Measurements from ENCODE around the gene CBFA2T2. TPM values are rescaled to one million over a fixed set of nuclear protein-coding genes. Genes with fewer than 3 reads are reported as not detected.

CBFA2T2 gene
- total RNA-seq, 3 donors from 2014 or later = 28.5 to 37.4 (median 30.3) TPM

DNA sequence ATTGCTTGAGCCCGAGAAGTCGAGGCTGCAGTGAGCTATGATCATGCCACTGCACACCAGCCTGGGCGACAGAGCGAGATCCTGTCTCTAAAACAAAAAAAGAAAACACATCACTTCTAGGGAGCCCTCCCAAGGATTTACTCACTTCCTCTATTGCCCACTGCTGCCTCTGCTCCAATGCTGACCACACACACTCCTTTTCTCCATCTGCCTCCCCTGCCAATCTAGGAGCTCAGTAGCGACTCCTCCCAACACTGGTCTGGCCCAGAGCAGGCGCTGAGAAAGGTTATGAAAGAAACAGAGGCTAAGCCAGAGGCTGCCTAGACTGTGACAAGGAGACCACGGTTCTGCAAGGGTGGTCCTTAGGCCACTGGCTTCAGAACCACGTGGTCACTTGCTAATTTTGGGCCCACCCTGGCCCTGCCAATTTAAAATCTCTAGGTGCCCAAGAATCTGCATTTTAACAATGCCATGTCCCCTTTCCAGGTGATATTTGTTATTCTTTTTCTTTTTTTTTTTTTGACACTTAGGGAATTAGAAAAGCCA, 197.5 kb downstream of the CBFA2T2 start:
- intact Hi-C loops (cut with DNase I, micrococcal nuclease) = no loop called here
- TF ChIP-seq, protein P1, sequence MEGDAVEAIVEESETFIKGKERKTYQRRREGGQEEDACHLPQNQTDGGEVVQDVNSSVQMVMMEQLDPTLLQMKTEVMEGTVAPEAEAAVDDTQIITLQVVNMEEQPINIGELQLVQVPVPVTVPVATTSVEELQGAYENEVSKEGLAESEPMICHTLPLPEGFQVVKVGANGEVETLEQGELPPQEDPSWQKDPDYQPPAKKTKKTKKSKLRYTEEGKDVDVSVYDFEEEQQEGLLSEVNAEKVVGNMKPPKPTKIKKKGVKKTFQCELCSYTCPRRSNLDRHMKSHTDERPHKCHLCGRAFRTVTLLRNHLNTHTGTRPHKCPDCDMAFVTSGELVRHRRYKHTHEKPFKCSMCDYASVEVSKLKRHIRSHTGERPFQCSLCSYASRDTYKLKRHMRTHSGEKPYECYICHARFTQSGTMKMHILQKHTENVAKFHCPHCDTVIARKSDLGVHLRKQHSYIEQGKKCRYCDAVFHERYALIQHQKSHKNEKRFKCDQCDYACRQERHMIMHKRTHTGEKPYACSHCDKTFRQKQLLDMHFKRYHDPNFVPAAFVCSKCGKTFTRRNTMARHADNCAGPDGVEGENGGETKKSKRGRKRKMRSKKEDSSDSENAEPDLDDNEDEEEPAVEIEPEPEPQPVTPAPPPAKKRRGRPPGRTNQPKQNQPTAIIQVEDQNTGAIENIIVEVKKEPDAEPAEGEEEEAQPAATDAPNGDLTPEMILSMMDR (IDR thresholded peaks at IDR 0.05) = no peak
- ATAC-seq = no peak
- no peak overlapping the region for H3K4me3 ChIP-seq
- no peaks in the 10 kb centered on the region for H3K9me3 ChIP-seq
- peaks cover 13% of the 10 kb centered on the region for H3K4me1 ChIP-seq (ENCODE audit: low read depth)
- H3K36me3 ChIP-seq (ENCODE audit: low read depth) = no peaks in the 10 kb centered on the region
- no peak for DNase-seq

DNA sequence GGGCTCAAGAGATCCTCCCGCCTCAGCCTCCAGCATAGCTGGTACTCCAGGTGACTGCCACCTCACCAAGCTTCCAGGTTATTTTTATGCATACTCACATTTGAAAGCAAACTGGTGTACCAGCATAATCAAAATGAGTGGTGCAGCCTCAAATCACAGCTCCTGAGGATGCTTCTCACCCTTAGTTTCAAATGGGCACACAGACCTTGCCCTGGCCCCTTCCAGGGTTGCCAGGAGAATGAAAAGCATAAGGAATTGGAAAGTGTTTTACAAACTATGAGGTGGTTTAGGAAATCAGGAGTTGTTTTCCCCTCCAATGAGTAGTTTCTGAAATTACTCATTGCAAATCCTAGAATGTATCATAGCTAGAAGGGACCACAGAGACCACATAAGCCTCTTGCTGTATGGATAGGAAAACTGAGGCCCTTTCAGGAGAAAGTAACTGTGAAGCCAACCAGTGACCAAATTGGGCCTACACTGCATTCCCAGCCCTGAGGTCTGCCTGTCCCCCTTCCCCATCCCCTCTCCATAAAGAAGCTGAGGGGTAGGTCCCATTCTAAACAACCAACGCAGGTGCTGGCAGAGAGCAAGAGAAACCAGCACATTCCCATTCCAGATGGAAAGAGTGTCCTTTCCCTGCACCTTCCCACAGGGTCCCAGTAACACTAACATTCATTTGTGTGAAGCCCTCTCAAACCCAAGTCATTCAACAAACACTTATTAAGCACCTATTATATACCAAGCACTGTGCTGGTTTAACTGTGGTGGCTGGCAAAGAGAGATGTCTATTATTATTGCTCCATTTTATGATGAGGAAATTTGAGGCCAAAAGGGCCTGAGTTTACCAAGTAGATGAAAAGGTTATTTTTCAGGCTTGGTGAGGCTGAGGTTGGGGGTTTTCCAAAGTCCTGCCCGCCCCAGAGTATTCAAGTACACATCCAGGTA, 198.4 kb downstream of the CBFA2T2 start:
- Histone ChIP-seq H3K4me3 (no peak overlapping the region), H3K9me3 (no peaks in the 10 kb centered on the region), H3K4me1 (ENCODE audit: low read depth) (peaks cover 13% of the 10 kb centered on the region), H3K36me3 (ENCODE audit: low read depth) (no peaks in the 10 kb centered on the region)
- TF ChIP-seq, protein P1 (IDR thresholded peaks at IDR 0.05) = no peak
- ATAC-seq (no peak), DNase-seq (no peak)
- intact Hi-C loops (cut with DNase I, micrococcal nuclease) = no loop called here

DNA sequence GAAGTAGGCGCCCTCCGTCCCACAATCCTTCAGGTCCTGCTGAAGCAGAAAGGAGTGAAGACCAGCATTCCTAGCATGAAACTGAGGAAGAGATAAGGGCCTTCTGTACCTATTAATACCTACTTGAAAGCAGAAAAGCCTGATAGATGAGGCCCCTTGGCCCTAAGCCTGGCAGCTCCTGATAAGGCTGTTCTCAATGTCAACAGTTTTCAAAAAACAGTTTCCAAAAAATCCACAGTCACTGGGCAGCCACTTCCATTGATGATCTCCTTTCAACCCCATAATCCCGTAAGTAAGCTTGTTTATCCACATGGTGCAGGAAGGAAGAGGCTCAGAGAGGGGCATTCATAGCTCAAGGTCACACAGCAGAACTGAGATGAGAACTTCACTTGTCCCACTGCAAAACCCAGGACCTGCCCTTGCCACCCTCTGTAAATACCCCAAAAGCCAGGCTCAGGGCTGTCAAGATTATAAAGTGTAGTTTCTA, 199.1 kb downstream of the CBFA2T2 start:
- Histone ChIP-seq H3K9me3 (no peaks in the 10 kb centered on the region), H3K4me1 (ENCODE audit: low read depth) (peaks cover 13% of the 10 kb centered on the region), H3K4me3 (no peak overlapping the region), H3K36me3 (ENCODE audit: low read depth) (no peaks in the 10 kb centered on the region)
- TF ChIP-seq, protein P1 (IDR thresholded peaks at IDR 0.05) = no peak
- ATAC-seq (no peak), DNase-seq (no peak)
- intact Hi-C loops (cut with DNase I, micrococcal nuclease) = no loop called here

DNA sequence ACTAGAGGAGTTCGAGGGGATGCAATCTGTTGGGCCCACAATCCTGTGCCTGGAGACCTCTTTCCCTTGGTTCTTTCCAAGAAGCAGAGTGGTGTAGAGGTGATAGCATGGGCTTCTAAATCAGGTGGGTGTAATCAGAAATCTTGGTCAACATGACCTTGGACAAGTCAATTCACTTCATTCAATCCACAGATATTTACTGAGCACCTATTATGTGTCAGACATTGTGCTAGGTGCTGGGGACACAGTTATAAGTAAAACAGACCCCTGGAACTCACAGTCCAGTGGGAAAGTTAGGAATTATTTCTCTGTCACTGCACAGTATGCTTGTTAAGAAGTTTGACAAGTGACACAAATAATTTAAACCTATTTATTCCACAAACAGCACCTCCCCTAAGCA, 199.6 kb downstream of the CBFA2T2 start:
- H3K4me3 ChIP-seq = no peak overlapping the region
- intact Hi-C loops (cut with DNase I, micrococcal nuclease) = no loop called here
- ATAC-seq (no peak), DNase-seq (no peak)
- no peaks in the 10 kb centered on the region for H3K36me3 ChIP-seq (ENCODE audit: low read depth)
- H3K4me1 ChIP-seq (ENCODE audit: low read depth) = peaks cover 13% of the 10 kb centered on the region
- TF ChIP-seq, protein P1 (IDR thresholded peaks at IDR 0.05) = no peak
- H3K9me3 ChIP-seq = no peaks in the 10 kb centered on the region

DNA sequence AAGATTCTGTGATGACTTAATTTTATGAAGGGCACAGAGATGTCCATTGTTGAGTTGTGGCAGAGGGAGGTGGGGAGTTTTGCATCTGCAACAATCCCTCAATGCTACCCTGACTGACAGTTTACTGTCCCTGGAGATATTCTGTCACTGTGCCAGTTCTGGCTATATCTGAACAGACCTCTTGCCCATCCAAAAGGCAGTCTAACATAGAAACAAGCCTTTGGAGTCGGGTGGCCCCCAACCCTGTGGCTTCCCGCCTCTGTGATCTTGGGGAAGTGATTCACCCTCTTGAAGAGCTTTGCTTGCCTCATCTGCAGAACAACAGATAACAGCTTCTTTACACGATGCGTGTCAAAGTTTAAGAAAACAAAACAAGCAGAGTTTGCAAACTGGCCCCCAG, 200.1 kb downstream of the CBFA2T2 start:
- Histone ChIP-seq H3K4me1 (ENCODE audit: low read depth) (peaks cover 8% of the 10 kb centered on the region), H3K4me3 (no peak overlapping the region), H3K36me3 (ENCODE audit: low read depth) (no peaks in the 10 kb centered on the region), H3K9me3 (no peaks in the 10 kb centered on the region)
- DNase-seq (no peak), ATAC-seq (no peak)
- intact Hi-C loops (cut with DNase I, micrococcal nuclease) = no loop called here
- TF ChIP-seq, protein P1 (IDR thresholded peaks at IDR 0.05) = no peak

Measured in mucosa of descending colon (tissue), 3 donors.